Suppressor macrophage (primary cell): ENCODE measurements around the gene PRR7.
A peak's percentile ranks its signal among the peaks of the same experiment; 100 is the strongest.

ENCODE experiments used
- DNase-seq, 4 experiments: peaks; one replicate each; pipeline ENCODE4 v3.0.0-alpha.2; 2020 to 2022

The PRR7 gene

GRCh38 chr5:177499842-177500241 lies 53.2 kb downstream of the PRR7 start:
- DNase-seq = no peak

GRCh38 chr5:177500685-177501522 lies 54.3 kb downstream of the PRR7 start:
- peak; percentile 85 to 96 (median 92) for DNase-seq

GRCh38 chr5:177501874-177502678 lies 55.5 kb downstream of the PRR7 start:
- peak in 1 of 4 experiments; percentile 39 for DNase-seq

- DNase-seq = no peak
These were observed 56.3 kb downstream of the PRR7 start for GRCh38 chr5:177502886-177503285.

- DNase-seq = no peak
These were observed 56.9 kb downstream of the PRR7 start for GRCh38 chr5:177503351-177504085.

GRCh38 chr5:177504086-177505056 lies 57.8 kb downstream of the PRR7 start:
- no peak for DNase-seq

GRCh38 chr5:177505075-177505474 lies 58.5 kb downstream of the PRR7 start:
- DNase-seq = no peak
